HepG2 (cell line): ENCODE results near the gene HSPA14. TPM values are rescaled to one million over a fixed set of nuclear protein-coding genes. Genes with fewer than 3 reads are reported as not detected.

ENCODE experiments used
- AKNA ChIP-seq: sonication (generic); formaldehyde crosslinking; IDR thresholded peaks from 2 replicates; pipeline ENCODE4 v1.4.0; 2020; ENCODE audit warnings: missing genetic modification reagents, borderline replicate concordance
- KLF9 ChIP-seq: IDR thresholded peaks from 2 replicates; pipeline ENCODE4 v1.6.1; 2016; ENCODE audit warnings: low read depth
- MXD3 ChIP-seq: IDR thresholded peaks from 2 replicates; pipeline ENCODE4 v1.6.1; 2016; ENCODE audit warnings: mild to moderate bottlenecking, missing biosample characterization, missing genetic modification reagents
- NCOA1 ChIP-seq: sonication (generic); formaldehyde crosslinking; IDR thresholded peaks from 2 replicates; pipeline ENCODE4 v1.9.0; 2021; ENCODE audit warnings: missing genetic modification reagents
- STAT5B ChIP-seq: sonication (generic); formaldehyde crosslinking; IDR thresholded peaks from 2 replicates; pipeline ENCODE4 v1.4.0; 2020; ENCODE audit warnings: missing genetic modification reagents
- TEAD3 ChIP-seq: optimal IDR thresholded peaks from 2 replicates; pipeline ENCODE3; 2016; ENCODE audit warnings: borderline replicate concordance
- ZNF598 ChIP-seq: sonication (generic); formaldehyde crosslinking; IDR thresholded peaks from 2 replicates; pipeline ENCODE4 v1.5.1; 2020; ENCODE audit warnings: mild to moderate bottlenecking, missing genetic modification reagents, borderline replicate concordance
- ZSCAN9 ChIP-seq: IDR thresholded peaks from 2 replicates; pipeline ENCODE4 v1.6.1; 2016; ENCODE audit warnings: borderline replicate concordance
- polyA plus RNA-seq, 8 experiments: library from polyadenylated mRNA; depleted of rRNA in 3 of 8; stranded (reverse) in 7 of 8; unstranded in 1 of 8; fragments of >200 nt; fragmentation: Illumina TruSeq in 4 of 8; extraction: Trizol in 4 of 8; gene quantifications; 2 replicates each; pipeline versions ENCODE4 v1.2.1 to v1.2.3, GENCODE V29; 2011 to 2016; ENCODE audit warnings: low read depth in 4 of 8, missing spikeins in 1 of 8, mixed read lengths in 1 of 8; ENCODE audit not compliant: insufficient read depth in 1 of 8
- total RNA-seq, 5 experiments: library from RNA; depleted of rRNA; stranded (reverse); fragments of >200 nt; fragmentation: Illumina TruSeq; extraction: Trizol; gene quantifications; 2 replicates each; pipeline ENCODE4 v1.2.3, GENCODE V29; 2016; ENCODE audit warnings: low read depth in 1 of 5

The HSPA14 gene
- total and polyA plus RNA-seq, 2 of the 13 experiments (the other 11 are each of a cell fraction or from before 2014, with no cell fraction given), result 10.7 to 29.8 TPM

- TF ChIP-seq KLF9 (CRISPR knock-in tag) (0 out of 2 replicates have a peak, but pooled peaks have one; percentile 13), TEAD3 (peak; percentile 23), ZNF598 (peak; percentile 62; the same call in 1 of the 2 replicates), NCOA1 (CRISPR knock-in tag) (0 out of 2 replicates have a peak, but pooled peaks have one; percentile 18), ZSCAN9 (no peak), STAT5B (CRISPR knock-in tag) (no peak), AKNA (CRISPR knock-in tag) (no peak), MXD3 (no peak)
- TF ChIP-seq, all 625 proteins: peak for 9
Observed at GRCh38 chr10:14837003-14837756, 926 bp upstream of the HSPA14 start (continued).
